ENCODE measurements around the gene CXCL13. TPM values are rescaled to one million over a fixed set of nuclear protein-coding genes. Genes with fewer than 3 reads are reported as not detected.
"Not testable (repeated sequence)": the region's sequence is repeated elsewhere in the genome, so short reads cannot be mapped to it uniquely, and the experiment has no call there.

Gene CXCL13, protein sequence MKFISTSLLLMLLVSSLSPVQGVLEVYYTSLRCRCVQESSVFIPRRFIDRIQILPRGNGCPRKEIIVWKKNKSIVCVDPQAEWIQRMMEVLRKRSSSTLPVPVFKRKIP
- total RNA-seq, result not detected in 2 replicates

DNA sequence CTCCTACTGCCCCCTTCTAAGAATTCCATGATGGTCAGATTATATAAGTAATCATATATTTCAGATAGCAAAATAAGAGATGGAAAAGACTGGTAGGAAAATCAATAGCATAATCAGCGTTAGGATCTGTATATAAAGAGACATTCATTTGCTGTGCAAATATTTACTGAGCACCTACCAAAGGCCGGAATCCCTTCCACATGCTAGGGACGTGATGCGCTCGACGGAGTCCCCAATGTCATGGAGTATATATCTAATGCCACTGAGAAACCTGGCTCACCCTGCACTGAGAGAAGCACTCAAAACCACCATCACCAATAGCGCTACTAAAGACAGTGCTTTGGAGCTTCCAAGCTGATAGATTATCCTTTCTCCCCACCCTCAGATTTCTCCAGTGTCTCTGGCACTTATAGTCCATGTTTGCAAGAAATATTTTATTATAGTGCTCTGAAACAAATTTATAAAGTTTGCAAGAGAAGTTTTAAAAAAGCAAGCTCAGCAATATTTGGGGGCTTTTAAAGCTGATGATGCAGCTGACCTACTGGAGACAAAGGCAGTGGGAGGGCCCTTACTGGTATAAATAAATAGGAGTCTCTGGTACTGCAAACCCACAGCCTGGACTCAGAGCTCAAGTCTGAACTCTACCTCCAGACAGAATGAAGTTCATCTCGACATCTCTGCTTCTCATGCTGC lies at the start of gene CXCL13:
CXCL13 (plus strand) TSS at position 611 of the 693 bp plus-strand sequence; CDS start at position 657, 46 bp downstream.
- DNase-seq (ENCODE audit: low read depth), result no peak

DNA sequence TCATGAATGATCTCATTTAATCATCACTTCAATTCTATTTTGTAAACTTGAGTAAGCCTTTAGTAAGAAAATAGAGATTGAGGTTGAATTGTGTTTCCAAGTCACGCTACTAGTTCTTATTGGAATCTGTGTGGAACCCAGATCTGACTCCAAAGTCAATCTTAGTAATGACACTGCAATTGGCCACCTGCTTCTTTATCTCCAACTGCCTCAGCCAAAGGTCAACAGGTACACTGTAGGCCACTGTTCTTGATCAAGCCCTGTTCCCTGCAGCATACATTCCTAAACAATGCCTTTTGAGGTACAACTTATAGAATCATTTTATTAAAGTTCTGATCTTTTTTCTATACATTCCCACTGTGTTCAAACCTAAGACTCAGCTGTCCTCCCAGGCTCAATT lies 45.5 kb upstream of the CXCL13 start:
- no peak for DNase-seq (ENCODE audit: low read depth)

DNA sequence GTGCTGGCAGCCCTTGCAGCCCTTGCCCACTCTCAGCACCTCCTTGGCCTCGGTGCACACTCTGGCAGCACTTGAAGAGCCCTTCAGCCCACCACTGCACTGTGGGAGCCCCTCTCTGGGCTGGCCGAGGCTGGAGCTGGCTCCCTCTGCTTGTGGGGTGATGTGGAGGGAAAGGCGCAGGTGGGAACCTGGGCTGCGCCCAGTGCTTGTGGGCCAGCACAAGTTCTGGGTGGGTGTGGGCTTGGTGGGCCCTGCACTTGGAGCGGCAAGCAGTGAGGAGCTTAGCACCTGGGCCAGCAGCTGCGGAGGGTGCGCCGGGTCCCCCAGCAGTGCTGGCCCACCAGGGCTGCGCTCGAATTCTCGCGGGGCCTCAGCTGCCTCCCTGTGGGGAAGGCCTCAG lies 43.9 kb upstream of the CXCL13 start:
- DNase-seq (ENCODE audit: low read depth), result not testable (repeated sequence)

DNA sequence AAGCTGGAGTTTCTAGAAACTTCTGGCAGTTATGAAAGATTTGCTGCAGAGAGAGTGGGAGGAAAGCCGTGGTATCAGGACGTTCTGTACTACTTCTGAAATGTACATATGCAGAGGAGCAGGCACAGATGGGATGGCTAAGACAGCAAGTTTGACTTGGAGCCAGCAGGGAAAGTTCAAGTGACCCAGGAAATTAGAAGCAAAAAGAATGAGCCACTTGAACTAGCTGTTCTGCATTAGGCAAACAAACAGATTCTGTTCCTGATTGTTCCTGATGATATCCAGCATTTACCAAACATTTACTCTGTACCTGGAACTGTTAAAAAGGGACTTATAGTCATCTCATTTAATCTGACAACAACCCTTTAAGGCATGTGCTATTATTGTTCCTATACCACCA lies 41.4 kb upstream of the CXCL13 start:
- DNase-seq (ENCODE audit: low read depth), result peak; percentile 28

DNA sequence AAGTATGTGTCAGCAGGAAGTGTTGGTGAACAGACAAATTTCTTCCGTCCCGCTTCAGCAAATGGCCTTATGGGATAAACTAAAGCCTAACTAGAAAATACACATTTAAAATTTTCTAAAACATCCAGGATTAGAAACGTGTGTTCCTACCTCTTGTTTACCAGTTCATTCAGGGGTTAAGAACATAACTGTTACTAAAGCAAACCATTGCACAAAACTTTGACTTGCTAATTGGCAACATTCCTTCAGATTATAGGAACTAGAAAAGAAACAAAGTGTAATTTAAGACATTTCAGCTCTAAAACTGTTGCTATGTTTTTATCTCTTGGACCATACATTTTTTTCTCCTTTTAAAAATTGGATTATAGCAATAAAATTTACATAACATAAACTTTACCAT lies 39.5 kb upstream of the CXCL13 start:
- DNase-seq (ENCODE audit: low read depth), result no peak

DNA sequence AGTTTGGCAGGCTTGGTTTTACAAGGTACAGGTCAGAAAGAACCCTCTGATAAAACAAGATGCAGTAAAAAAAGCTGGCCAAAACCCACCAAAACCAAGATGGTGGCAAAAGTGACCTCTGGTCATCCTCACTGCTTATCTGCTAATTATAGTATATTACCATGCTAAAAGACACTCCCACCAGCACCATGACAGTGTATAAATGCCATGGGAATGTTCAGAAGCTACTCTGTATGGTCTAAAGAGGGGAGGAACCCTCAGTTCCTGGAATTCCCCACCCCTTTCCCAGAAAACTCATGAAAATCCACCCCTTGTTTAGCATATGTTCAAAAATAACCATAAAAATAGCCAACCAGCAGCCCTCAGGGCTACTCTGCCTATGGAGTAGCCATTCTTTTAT lies 38.1 kb upstream of the CXCL13 start:
- DNase-seq (ENCODE audit: low read depth), result no peak

DNA sequence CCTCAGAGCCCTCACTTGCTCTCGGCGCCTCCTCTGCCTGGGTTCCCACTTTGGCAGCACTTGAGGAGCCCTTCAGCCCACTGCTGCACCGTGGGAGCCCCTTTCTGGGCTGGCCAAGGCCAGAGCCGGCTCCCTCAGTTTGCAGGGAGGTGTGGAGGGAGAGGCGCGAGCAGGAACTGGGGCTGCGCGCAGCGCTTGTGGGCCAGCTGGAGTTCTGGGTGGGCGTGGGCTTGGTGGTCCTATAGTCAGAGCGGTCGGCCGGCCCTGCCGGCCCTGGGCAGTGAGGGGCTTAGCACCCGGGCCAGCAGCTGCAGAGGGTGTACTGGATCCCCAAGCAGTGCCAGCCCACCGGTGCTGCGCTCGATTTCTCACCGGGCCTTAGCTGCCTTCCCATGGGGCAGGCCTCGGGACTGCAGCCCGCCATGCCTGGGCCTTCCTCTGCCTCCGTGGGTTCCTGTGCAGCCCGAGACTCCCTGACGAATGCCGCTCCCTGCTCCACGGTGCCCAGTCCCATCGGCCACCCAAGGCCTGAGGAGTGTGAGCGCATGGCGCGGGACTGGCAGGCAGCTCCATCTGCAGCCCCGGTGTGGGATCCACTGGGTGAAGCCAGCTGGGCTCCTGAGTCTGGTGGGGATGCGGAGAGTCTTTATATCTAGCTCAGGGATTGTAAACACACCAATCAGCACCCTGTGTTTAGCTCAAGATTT lies 35.0 kb upstream of the CXCL13 start:
- DNase-seq (ENCODE audit: low read depth), result not testable (repeated sequence)

DNA sequence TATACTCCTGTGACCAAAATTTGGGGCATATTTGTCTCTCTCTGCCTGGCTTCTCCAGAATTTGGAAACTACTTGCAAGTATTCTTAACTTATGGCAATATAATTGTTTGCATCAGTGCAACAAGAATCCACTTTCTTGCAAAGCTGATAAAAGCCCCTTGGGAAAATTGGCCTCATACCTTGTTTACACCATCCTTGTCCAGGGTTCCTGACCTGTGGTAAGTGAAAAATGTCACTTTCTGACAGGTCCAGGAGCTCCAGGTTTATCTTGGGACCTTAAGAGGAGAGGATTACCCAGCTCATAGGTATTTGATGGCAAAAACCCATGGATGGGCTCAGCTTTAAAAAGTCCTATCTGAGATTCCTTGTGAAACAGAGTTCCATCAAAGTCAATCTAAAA lies 29.3 kb upstream of the CXCL13 start:
- DNase-seq (ENCODE audit: low read depth), result no peak

DNA sequence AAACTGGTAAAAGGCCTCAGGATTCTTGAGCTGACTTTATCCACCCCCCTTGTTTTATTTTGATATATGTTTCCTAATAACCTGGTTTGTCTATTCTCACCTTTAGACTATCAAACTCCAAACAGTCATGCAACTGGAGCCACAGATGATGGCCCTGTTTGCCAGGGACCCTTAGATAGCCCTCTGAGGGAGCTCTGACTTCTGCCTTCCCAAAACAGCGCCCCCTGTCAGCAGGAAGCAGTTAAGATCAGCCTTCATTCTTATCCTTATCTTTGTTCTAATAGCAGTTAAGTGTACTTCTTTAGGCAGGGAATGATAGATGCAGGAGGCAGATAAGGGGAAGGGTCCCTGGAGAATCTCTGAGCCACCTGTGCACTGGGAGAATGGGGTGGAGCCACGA lies 27.5 kb upstream of the CXCL13 start:
- DNase-seq (ENCODE audit: low read depth), result no peak

DNA sequence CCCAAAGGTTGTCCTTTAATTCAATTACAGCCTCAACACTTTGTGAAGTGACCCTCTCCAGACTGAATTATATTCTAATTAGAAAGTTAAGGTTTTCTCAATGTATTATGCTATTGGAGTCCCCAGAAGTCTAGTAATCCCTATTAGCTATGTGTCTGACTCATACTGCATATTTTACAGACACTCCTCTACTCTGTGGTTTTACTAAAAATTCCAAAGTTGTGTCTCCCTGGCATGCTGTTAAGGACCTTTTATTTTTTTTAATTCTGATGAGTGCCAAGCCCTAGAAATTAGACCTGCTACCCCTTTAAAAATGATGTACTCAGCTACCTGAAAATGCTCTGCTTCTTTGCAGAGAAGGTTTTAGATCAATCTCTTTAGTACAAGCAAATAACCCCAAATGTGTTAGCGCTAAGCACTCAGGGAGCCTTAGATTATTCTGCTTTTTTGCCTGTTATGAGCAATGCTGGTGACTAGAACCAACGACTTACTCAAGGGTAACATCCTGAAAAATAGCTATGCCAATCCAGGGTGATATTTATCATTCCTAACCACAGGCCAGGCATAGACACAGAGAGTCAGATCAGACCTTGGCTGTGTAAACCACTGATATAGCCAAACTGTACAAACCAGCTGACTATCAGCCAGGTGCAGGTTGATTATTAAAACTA lies 26.1 kb upstream of the CXCL13 start:
- peak; percentile 98 for DNase-seq (ENCODE audit: low read depth)

DNA sequence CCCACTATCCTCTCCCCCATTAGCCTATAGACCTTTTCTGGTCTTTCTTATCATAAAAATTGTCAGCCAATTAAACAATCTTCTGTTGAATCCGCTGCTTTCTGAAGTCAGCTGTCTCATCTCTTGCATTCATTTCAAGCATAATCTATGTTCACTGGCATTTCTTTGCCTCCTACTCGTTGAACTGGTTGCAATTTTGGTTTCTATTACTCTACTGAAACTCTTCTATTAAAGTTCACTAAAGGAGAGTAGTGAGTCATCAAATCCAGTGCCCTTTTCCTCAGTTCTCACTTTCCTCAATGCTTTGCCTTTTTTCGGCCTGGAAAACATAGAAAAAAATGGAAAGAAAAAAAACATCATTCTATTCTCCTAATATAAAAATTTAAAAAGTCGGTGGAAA lies 23.9 kb upstream of the CXCL13 start:
- DNase-seq (ENCODE audit: low read depth), result peak; percentile 63

DNA sequence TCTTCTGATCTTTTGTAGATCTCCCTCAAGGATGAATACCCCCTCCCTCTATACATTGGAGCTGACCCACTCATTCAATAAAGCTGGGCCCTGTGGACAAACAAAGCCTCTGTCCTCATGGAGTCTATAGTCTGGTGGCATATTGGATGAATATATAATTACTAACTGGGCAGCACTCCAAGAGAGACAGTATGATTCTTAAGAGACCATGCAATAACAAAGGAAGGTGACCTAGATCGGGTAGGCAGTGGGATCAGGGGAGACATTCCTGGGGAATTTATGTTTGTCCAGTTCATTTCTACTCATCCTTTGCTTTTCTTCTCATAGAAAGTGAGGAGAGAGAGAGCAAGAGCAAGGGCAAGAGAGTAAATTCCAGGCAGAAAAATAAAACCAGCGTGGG lies 23.5 kb upstream of the CXCL13 start:
- DNase-seq (ENCODE audit: low read depth), result peak; percentile 14

DNA sequence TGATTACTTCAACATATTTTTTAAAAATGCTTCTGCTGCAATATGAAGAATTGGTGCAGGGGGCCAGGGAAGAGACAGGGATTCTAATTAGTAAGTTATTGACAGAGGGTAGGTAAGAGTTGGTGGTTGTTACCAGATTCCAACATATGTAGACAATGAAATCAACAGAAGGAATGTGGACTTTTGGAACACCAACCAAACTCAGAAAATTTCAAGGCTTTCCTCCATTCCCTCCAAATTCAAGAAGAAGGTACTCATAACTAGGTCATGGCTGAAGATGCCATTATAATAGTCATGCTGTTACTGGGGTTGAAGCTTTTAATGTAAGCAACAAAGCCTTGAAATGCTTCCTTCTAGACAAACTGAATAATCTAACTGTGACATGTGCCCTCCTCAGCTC lies 22.9 kb upstream of the CXCL13 start:
- DNase-seq (ENCODE audit: low read depth), result peak; percentile 65

DNA sequence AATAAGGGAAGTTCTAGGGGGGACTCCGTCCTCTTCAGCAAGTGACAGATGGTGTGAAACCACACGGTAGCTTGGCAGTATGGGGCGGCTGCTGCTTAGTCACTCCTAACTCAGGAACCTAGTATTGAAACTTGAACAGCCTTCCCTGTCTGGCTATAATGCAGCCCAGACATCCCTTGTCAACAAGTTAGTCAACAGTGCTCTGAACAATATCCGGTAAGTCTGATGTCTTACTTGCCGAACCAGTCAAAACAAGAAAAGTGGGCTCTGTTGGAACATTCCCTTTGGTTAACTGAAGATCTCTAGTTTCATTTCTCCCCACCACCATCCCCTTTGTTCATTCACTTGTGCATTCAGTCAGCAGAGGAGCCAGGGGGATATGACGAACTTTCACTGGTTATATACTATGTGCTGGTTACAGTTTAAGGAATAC lies 18.7 kb upstream of the CXCL13 start:
- DNase-seq (ENCODE audit: low read depth), result no peak

DNA sequence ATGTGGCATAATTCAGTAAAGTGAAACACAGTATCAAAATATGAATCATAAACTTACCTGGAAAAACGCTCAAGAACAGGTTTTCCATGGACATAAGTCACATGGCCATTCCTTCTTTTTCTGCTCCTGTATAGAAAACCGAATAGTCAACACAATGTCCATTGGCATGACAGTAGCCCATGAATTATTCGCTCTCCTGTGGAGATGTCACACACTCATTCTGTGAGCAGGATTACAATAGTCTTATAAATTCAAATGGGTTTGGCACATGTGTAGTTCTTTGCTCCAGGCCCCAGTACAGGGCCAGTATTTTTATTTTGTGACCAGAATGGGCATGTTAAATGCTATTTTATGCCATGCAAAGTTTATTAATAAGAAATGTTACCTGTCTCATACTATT lies 15.1 kb upstream of the CXCL13 start:
- no peak for DNase-seq (ENCODE audit: low read depth)

DNA sequence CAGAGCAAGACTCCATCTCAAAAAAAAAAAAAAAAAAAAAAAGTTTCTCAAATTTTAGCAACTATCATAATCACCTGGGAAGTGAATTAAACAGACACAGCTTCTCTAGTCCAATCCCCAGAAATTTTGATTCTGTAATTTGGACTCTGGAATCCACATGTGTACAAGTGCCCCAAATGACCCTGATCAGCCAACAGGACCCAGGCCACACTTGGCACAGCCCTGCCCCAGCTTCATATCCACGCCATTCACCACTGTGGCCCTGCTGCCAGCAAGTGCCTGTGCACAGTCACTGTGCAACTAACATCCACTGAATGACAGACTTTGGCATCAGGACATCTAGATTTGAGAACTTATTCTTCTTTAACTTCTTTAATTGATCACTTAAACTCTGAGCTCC lies 14.1 kb upstream of the CXCL13 start:
- DNase-seq (ENCODE audit: low read depth), result no peak

DNA sequence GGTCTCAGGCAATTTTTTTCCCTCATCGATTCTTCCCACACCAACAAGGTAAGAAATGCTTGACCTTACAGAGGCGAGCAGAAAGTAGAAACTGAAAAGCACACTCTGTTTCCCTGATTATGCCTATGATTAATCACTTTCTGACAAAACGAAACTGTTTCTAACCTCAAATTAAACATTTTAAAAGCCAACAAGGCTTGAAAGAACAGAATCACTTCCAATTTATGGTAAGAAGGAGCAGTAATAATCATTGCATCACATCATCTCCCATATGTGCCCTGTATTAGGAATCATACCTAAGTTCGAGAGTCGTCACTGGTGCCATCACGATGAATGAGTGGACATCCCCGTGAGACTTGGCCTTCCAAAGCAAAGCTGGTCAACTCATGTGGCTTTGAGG lies 12.5 kb upstream of the CXCL13 start:
- no peak for DNase-seq (ENCODE audit: low read depth)

DNA sequence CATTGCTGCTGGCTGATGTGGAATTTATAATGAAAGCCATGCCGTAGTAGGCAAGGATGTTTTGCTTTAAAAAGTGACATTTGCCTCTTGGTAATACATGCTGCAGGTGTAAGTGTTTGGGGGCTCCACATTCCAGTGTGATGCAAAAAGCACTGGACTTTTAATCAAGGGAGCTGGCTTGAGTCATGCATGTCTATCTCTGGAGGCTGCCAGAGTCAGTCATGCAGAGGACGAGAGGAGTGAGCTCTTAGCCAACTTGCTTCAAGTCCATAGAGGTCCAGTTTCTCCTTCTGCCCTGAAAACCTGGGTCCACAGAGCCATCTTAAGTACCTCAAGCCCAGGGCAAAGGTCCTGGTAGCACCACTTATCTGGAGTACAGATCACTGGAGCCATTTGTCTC lies 11.6 kb upstream of the CXCL13 start:
- peak; percentile 65 for DNase-seq (ENCODE audit: low read depth)

DNA sequence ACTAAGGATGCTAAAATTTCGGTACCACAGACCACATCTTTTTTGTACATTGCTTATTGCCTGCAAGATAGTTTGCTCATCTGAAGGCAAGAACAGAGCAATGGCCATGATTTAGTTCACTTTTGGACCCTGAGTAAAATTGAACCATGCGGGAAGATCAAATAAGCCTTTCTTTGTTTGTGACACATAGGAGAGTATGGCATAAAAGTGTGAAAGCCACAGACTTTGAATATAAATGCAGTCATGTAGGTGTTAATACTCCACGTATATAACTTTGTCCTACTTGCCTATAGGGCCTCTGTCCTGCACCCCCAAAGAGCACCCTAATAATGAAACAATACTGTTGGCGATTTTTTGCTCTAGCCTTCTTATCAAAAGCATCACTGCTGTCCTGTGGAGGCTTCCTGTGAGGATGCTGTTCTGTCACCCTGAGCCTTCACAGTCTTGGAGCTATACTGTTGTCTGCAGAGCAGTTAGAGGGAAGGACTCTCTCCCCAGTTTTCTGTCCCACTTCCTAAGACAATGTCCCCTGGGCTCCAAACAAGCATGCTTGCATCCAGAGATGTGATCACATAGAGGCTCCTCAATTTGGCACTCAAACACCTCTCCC lies 10.2 kb upstream of the CXCL13 start:
- DNase-seq (ENCODE audit: low read depth), result no peak

DNA sequence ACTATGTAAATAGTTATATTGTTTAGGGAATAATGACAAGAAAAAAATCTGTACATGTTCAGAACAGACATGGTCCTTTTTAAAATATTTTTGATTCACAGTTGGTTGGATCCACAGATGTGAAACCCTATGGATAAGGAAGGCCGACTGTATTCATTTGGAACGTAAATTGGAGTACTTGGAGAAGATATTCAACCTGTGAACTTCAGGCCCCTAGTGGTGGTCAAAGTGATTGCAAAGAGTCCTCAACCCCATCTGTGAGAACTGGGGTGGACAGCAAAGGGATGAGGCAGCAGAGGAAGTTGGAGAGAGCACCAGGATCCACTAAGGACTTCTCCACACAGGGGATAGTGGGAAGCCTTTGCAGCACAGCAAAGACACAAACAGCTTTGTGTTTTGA lies 6.2 kb upstream of the CXCL13 start:
- peak; percentile 55 for DNase-seq (ENCODE audit: low read depth)

DNA sequence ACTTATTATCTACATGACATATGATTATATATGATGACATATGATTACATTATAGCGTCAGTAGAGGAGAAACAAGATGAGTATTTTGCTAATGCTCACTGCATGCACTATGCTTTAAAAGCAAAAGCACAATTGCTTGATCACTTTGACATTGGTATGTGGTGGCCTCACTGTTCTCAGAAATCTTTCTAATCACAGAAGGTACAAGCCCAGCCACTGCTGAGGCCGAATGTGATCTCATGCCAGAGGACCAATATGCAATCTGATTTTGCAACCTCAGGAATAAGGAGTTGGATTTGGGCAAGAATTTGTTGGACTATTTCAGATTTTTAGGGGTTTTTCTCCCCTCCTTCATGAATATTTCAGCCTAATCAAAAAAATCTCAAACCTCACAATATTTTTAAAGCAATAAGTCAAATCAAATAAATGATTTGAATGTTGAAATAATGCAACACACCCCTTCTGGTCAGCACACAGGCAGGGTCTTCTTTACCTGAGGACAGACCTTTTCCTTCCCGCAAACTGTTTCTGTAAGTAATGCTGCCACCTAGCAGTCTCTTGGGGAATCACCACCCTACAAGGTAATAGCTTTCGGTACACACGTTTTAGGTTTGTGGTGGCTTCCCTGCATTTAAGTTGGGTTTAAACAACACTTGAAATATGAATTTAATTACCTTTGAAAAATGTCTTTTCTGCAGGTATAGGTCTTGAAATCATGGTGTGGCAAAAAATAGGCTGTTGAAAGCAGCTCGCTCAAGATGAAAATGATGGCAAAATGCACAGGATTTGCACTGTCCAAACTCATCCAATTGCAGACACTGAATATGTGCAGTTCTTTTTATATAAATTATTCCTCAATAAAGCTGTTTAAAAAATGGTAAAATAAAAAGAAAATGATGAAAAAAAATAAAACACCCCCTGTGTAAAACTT lies 4.8 kb upstream of the CXCL13 start:
- DNase-seq (ENCODE audit: low read depth), result peak; percentile 51

All from renal cortical epithelial cell (primary cell).